ENCODE measurements around the gene MBP. TPM values are rescaled to one million over a fixed set of nuclear protein-coding genes. Genes with fewer than 3 reads are reported as not detected.

The MBP gene
- total and polyA plus RNA-seq, 2 donors (not counting 1 experiment from before 2014, with no cell fraction given) = 2.3 to 3.6 TPM

GRCh38 chr18:77133835-77134496, 1.4 kb upstream of the MBP start:
- Histone ChIP-seq H3K36me3 (ENCODE audit: control insufficient read depth, insufficient read depth, low read length) (no peaks in the 10 kb centered on the region), H2AFZ (ENCODE audit: low read length) (no peak overlapping the region), H3K4me3 (replicated peaks in 1 of 4; ENCODE audit: control extremely low read depth in 1 of 4, insufficient read depth in 1 of 4, low read depth in 3 of 4, low read length in 4 of 4) (no peak overlapping the region), H3K27me3 (ENCODE audit: control insufficient read depth, insufficient read depth, low read length) (peaks cover 22% of the 10 kb centered on the region), H3K79me2 (ENCODE audit: control insufficient read depth, insufficient read depth, low read length) (no peaks in the 10 kb centered on the region), H3K9me3 (ENCODE audit: control insufficient read depth, insufficient read depth, low read depth, low read length) (no peaks in the 10 kb centered on the region), H3K4me2 (ENCODE audit: extremely low read depth, insufficient read depth, low read length) (no peak overlapping the region), H4K20me1 (ENCODE audit: control insufficient read depth, extremely low read depth, insufficient read depth, low read length) (no peaks in the 10 kb centered on the region), H3K27ac (ENCODE audit: insufficient read depth, low read length) (no peak overlapping the region), H3K9ac (ENCODE audit: insufficient read depth, low read length) (no peak overlapping the region), H3K4me1 (ENCODE audit: control insufficient read depth, extremely low read depth, insufficient read depth, low read length) (peaks cover 2% of the 10 kb centered on the region)
- TF ChIP-seq EZH2 (IDR thresholded peaks at IDR 0.05; ENCODE audit: low read length, missing control alignments) = no peak
- TF ChIP-seq CTCF (conservative IDR thresholded peaks at IDR 0.05 in 1 of 2, IDR thresholded peaks at IDR 0.05 in 1 of 2; ENCODE audit: low read depth in 1 of 2, low read length in 2 of 2) = no peak
- DNase-seq (ENCODE audit: low read depth in 2 of 2) = no peak

- H3K79me2 ChIP-seq (ENCODE audit: control insufficient read depth, insufficient read depth, low read length) = no peaks in the 10 kb centered on the region
- H3K4me3 ChIP-seq (replicated peaks in 1 of 4; ENCODE audit: control extremely low read depth in 1 of 4, insufficient read depth in 1 of 4, low read depth in 3 of 4, low read length in 4 of 4) = no peak overlapping the region
- no peaks in the 10 kb centered on the region for H3K9me3 ChIP-seq (ENCODE audit: control insufficient read depth, insufficient read depth, low read depth, low read length)
- no peak overlapping the region for H3K4me2 ChIP-seq (ENCODE audit: extremely low read depth, insufficient read depth, low read length)
- H3K9ac ChIP-seq (ENCODE audit: insufficient read depth, low read length) = no peak overlapping the region
- H2AFZ ChIP-seq (ENCODE audit: low read length) = no peak overlapping the region
- H3K4me1 ChIP-seq (ENCODE audit: control insufficient read depth, extremely low read depth, insufficient read depth, low read length) = peaks cover 4% of the 10 kb centered on the region
- DNase-seq (ENCODE audit: low read depth in 2 of 2) = no peak
- H4K20me1 ChIP-seq (ENCODE audit: control insufficient read depth, extremely low read depth, insufficient read depth, low read length) = no peaks in the 10 kb centered on the region
- no peaks in the 10 kb centered on the region for H3K36me3 ChIP-seq (ENCODE audit: control insufficient read depth, insufficient read depth, low read length)
- peaks cover 22% of the 10 kb centered on the region for H3K27me3 ChIP-seq (ENCODE audit: control insufficient read depth, insufficient read depth, low read length)
- H3K27ac ChIP-seq (ENCODE audit: insufficient read depth, low read length) = no peak overlapping the region
- TF ChIP-seq EZH2 (IDR thresholded peaks at IDR 0.05; ENCODE audit: low read length, missing control alignments) = peak; percentile 81
- TF ChIP-seq CTCF (conservative IDR thresholded peaks at IDR 0.05 in 1 of 2, IDR thresholded peaks at IDR 0.05 in 1 of 2; ENCODE audit: low read depth in 1 of 2, low read length in 2 of 2) = no peak
Observed at GRCh38 chr18:77133051-77133834, 660 bp upstream of the MBP start.

- Histone ChIP-seq H3K4me3 (replicated peaks in 1 of 4; ENCODE audit: control extremely low read depth in 1 of 4, insufficient read depth in 1 of 4, low read depth in 3 of 4, low read length in 4 of 4) (peak overlapping the region; percentile 33 to 49 (median 41)), H3K9me3 (ENCODE audit: control insufficient read depth, insufficient read depth, low read depth, low read length) (no peaks in the 10 kb centered on the region), H3K9ac (ENCODE audit: insufficient read depth, low read length) (peak overlapping the region; percentile 39), H2AFZ (ENCODE audit: low read length) (no peak overlapping the region), H3K79me2 (ENCODE audit: control insufficient read depth, insufficient read depth, low read length) (no peaks in the 10 kb centered on the region), H3K27me3 (ENCODE audit: control insufficient read depth, insufficient read depth, low read length) (peaks cover 22% of the 10 kb centered on the region), H4K20me1 (ENCODE audit: control insufficient read depth, extremely low read depth, insufficient read depth, low read length) (no peaks in the 10 kb centered on the region), H3K4me2 (ENCODE audit: extremely low read depth, insufficient read depth, low read length) (peak overlapping the region; percentile 58), H3K4me1 (ENCODE audit: control insufficient read depth, extremely low read depth, insufficient read depth, low read length) (peaks cover 6% of the 10 kb centered on the region), H3K36me3 (ENCODE audit: control insufficient read depth, insufficient read depth, low read length) (no peaks in the 10 kb centered on the region), H3K27ac (ENCODE audit: insufficient read depth, low read length) (no peak overlapping the region)
- DNase-seq (ENCODE audit: low read depth in 2 of 2) = no peak
- TF ChIP-seq EZH2 (IDR thresholded peaks at IDR 0.05; ENCODE audit: low read length, missing control alignments) (no peak), CTCF (conservative IDR thresholded peaks at IDR 0.05 in 1 of 2, IDR thresholded peaks at IDR 0.05 in 1 of 2; ENCODE audit: low read depth in 1 of 2, low read length in 2 of 2) (no peak)
Observed at GRCh38 chr18:77131652-77132368, 773 bp downstream of the MBP start.
